GM18502 (cell line): ENCODE measurements around the gene ZBTB16.

Source experiments
- ATAC-seq: cut with Tn5 transposase; IDR thresholded peaks from one replicate; pipeline ENCODE4 v1.9.1; 2021; ENCODE audit warnings: mild to moderate bottlenecking; ENCODE audit not compliant: unreplicated experiment, poor library complexity

Gene ZBTB16

GRCh38 chr11:114161486-114162250 lies 102.2 kb downstream of the ZBTB16 start:
- no peak for ATAC-seq

GRCh38 chr11:114162719-114163123 lies 103.2 kb downstream of the ZBTB16 start:
- ATAC-seq, result no peak

GRCh38 chr11:114163229-114163631 lies 103.7 kb downstream of the ZBTB16 start:
- no peak for ATAC-seq

GRCh38 chr11:114163830-114164401 lies 104.4 kb downstream of the ZBTB16 start:
- ATAC-seq, result no peak

- no peak for ATAC-seq
Measured at GRCh38 chr11:114164546-114164945, 105.0 kb downstream of the ZBTB16 start.

- no peak for ATAC-seq
Measured at GRCh38 chr11:114165326-114166230, 106.1 kb downstream of the ZBTB16 start.

- no peak for ATAC-seq
Measured at GRCh38 chr11:114166362-114166761, 106.9 kb downstream of the ZBTB16 start.

- no peak for ATAC-seq
Measured at GRCh38 chr11:114166897-114167323, 107.4 kb downstream of the ZBTB16 start.

GRCh38 chr11:114167355-114167754 lies 107.8 kb downstream of the ZBTB16 start:
- ATAC-seq, result no peak

GRCh38 chr11:114167771-114168448 lies 108.4 kb downstream of the ZBTB16 start:
- no peak for ATAC-seq

GRCh38 chr11:114168691-114169090 lies 109.2 kb downstream of the ZBTB16 start:
- ATAC-seq, result no peak

- no peak for ATAC-seq
Measured at GRCh38 chr11:114169321-114169749, 109.8 kb downstream of the ZBTB16 start.

- ATAC-seq, result no peak
Measured at GRCh38 chr11:114169821-114170220, 110.3 kb downstream of the ZBTB16 start.

- ATAC-seq, result no peak
Measured at GRCh38 chr11:114170226-114170625, 110.7 kb downstream of the ZBTB16 start.

GRCh38 chr11:114171257-114172054 lies 111.9 kb downstream of the ZBTB16 start:
- no peak for ATAC-seq

GRCh38 chr11:114172055-114172861 lies 112.7 kb downstream of the ZBTB16 start:
- ATAC-seq, result no peak

GRCh38 chr11:114172871-114173444 lies 113.4 kb downstream of the ZBTB16 start:
- no peak for ATAC-seq

GRCh38 chr11:114173843-114174242 lies 114.3 kb downstream of the ZBTB16 start:
- no peak for ATAC-seq
